Measurements from ENCODE around the gene SIGLEC15. TPM values are rescaled to one million over a fixed set of nuclear protein-coding genes. Genes with fewer than 3 reads are reported as not detected.

Gene SIGLEC15
- total and polyA plus RNA-seq, 10 of the 15 experiments (the other 5 are each of a cell fraction or from before 2014, with no cell fraction given) = 0.09 to 0.45 TPM; not detected in 8

DNA sequence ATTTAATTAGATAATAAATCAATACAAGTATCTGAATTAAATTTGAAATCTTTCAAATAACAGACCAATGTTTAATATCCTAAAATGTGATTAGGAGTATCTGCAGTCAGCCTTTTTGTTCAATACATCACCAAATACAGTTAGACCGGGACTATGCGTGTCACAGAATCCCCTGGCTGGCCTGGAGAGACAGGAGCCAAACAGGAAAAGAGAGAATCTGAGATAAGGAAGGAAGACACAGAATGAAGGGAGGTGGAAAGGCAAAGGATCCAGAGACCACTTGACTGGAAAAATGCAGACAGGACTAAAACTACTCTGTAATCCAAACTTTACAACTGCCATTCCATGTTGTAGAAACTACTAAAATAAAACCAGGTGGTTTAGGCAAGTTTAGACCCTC lies 66.3 kb downstream of the SIGLEC15 start:
- no peak for ATAC-seq

More for the DNA sequence above, 66.3 kb downstream of the SIGLEC15 start:
- SMC1A ChIA-PET (ENCODE audit: uncharacterized antibody, unreplicated experiment) = interaction anchor here (0.6 to 1.3 kb wide), 2 partner anchors 182 to 205 kb away, joined by 3 to 4 read pairs; no protein-coding TSS in a partner anchor
- peaks cover 2 to 3% of the 10 kb centered on the region in 2 experiments; a peak in 3 of 4 replicates for H3K36me3 ChIP-seq (ENCODE audit: control insufficient read depth in 2 of 2, insufficient read depth in 2 of 2, low read length in 1 of 2)
- no peak overlapping the region for H2AFZ ChIP-seq (ENCODE audit: control insufficient read depth, low read depth, low read length)
- no peaks in the 10 kb centered on the region for H3K79me2 ChIP-seq (ENCODE audit: control insufficient read depth, insufficient read depth, low read length)
- FAIRE-seq (no peak), DNase-seq (ENCODE audit: low read depth, low spot score) (no peak)
- 100% methylated on average over 2 of the region's 2 CpGs for WGBS (ENCODE audit: insufficient coverage, insufficient replicate concordance, low lambda C conversion rate, missing lambda C conversion rate)
- H3K9ac ChIP-seq (ENCODE audit: control insufficient read depth, insufficient read depth, low read length) = no peak overlapping the region
- RAD21 ChIA-PET (ENCODE audit: unreplicated experiment) = no interaction called here
- CTCF ChIA-PET = interaction anchor here (0.6 to 1.9 kb wide), 2 partner anchors 94 to 182 kb away, joined by 3 to 9 read pairs; no protein-coding TSS in a partner anchor
- H3K27ac ChIP-seq (ENCODE audit: control insufficient read depth, insufficient read depth) = no peak overlapping the region
- in situ Hi-C loops (cut with MboI) (no loop called here), intact Hi-C loops (cut with micrococcal nuclease; ENCODE audit: unreplicated experiment) (no loop called here)
- BruUV-seq (replicated peaks) = no TSS peak
- POLR2A ChIA-PET = no interaction called here
- no peaks in the 10 kb centered on the region for H3K27me3 ChIP-seq (replicated peaks in 1 of 2; ENCODE audit: control insufficient read depth in 2 of 2, insufficient read depth in 2 of 2, low read length in 1 of 2)
- no peaks in the 10 kb centered on the region for H3K4me1 ChIP-seq (ENCODE audit: control insufficient read depth, insufficient read depth, low read length)
- H3K9me3 ChIP-seq (replicated peaks; ENCODE audit: control insufficient read depth, insufficient read depth, low read length) = no peaks in the 10 kb centered on the region
- TF ChIP-seq ESRRA (IDR thresholded peaks at IDR 0.05; ENCODE audit: low read length) = no peak
- TF ChIP-seq, protein P1, sequence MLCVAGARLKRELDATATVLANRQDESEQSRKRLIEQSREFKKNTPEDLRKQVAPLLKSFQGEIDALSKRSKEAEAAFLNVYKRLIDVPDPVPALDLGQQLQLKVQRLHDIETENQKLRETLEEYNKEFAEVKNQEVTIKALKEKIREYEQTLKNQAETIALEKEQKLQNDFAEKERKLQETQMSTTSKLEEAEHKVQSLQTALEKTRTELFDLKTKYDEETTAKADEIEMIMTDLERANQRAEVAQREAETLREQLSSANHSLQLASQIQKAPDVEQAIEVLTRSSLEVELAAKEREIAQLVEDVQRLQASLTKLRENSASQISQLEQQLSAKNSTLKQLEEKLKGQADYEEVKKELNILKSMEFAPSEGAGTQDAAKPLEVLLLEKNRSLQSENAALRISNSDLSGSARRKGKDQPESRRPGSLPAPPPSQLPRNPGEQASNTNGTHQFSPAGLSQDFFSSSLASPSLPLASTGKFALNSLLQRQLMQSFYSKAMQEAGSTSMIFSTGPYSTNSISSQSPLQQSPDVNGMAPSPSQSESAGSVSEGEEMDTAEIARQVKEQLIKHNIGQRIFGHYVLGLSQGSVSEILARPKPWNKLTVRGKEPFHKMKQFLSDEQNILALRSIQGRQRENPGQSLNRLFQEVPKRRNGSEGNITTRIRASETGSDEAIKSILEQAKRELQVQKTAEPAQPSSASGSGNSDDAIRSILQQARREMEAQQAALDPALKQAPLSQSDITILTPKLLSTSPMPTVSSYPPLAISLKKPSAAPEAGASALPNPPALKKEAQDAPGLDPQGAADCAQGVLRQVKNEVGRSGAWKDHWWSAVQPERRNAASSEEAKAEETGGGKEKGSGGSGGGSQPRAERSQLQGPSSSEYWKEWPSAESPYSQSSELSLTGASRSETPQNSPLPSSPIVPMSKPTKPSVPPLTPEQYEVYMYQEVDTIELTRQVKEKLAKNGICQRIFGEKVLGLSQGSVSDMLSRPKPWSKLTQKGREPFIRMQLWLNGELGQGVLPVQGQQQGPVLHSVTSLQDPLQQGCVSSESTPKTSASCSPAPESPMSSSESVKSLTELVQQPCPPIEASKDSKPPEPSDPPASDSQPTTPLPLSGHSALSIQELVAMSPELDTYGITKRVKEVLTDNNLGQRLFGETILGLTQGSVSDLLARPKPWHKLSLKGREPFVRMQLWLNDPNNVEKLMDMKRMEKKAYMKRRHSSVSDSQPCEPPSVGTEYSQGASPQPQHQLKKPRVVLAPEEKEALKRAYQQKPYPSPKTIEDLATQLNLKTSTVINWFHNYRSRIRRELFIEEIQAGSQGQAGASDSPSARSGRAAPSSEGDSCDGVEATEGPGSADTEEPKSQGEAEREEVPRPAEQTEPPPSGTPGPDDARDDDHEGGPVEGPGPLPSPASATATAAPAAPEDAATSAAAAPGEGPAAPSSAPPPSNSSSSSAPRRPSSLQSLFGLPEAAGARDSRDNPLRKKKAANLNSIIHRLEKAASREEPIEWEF (IDR thresholded peaks at IDR 0.05; ENCODE audit: insufficient replicate concordance, low read depth, low read length) = no peak
- TF ChIP-seq RCOR1 (conservative IDR thresholded peaks at IDR 0.05; ENCODE audit: low read depth, low read length) = no peak
- TF ChIP-seq HDAC6 (IDR thresholded peaks at IDR 0.05; ENCODE audit: unreplicated experiment) = no peak
- TF ChIP-seq GABPA (IDR thresholded peaks at IDR 0.05; ENCODE audit: low read depth) = no peak
- TF ChIP-seq PAX5 (IDR thresholded peaks at IDR 0.05; ENCODE audit: borderline replicate concordance, low read depth, low read length) = no peak
- no peak for TF ChIP-seq SP1 (IDR thresholded peaks at IDR 0.05; ENCODE audit: low read depth, low read length)
- TF ChIP-seq WRNIP1 (IDR thresholded peaks at IDR 0.05; ENCODE audit: borderline replicate concordance, low read depth, low read length) = no peak
- TF ChIP-seq, protein P2, sequence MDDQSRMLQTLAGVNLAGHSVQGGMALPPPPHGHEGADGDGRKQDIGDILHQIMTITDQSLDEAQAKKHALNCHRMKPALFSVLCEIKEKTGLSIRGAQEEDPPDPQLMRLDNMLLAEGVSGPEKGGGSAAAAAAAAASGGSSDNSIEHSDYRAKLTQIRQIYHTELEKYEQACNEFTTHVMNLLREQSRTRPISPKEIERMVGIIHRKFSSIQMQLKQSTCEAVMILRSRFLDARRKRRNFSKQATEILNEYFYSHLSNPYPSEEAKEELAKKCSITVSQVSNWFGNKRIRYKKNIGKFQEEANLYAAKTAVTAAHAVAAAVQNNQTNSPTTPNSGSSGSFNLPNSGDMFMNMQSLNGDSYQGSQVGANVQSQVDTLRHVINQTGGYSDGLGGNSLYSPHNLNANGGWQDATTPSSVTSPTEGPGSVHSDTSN (IDR thresholded peaks at IDR 0.05; ENCODE audit: insufficient replicate concordance, low read depth, low read length) = no peak
- TF ChIP-seq CBX5 (IDR thresholded peaks at IDR 0.05; ENCODE audit: low read depth) = no peak
- no peak for TF ChIP-seq SUPT20H (IDR thresholded peaks at IDR 0.05; ENCODE audit: borderline replicate concordance, control insufficient read depth, low read depth, low read length)
- H4K20me1 ChIP-seq (ENCODE audit: control insufficient read depth, insufficient read depth) = no peaks in the 10 kb centered on the region
- no peak overlapping the region for H3K4me3 ChIP-seq
- H3K4me2 ChIP-seq (ENCODE audit: control insufficient read depth, insufficient read depth) = no peak overlapping the region

Measured in GM12878 (cell line).